ENCODE data around the gene NLRP7.
"Not testable (repeated sequence)": the region's sequence is repeated elsewhere in the genome, so short reads cannot be mapped to it uniquely, and the experiment has no call there.

Gene NLRP7

DNA sequence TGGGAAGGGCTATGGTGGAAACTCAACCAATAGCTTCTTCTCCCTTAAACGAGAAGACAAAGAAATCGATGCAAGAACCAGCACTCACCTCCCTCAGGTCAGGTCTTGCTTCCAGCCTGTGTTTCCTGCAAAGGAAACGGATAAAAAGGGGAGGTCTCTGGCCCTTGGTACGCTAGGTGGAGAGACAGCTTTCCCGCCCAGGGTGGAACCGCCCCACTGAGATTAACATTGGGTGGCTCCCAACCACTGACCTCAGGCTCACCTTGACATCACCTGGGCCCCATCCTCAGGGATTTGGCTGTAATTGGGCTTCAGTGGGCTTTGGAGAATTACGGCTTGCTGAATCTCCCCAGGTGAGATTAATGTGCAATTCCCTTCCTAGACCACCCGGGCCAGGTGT, at the start of gene NLRP7:
NLRP7 (minus strand) TSS at position 150 of the 400 bp plus-strand sequence.
- no peak for DNase-seq (ENCODE audit: low read depth)

DNA sequence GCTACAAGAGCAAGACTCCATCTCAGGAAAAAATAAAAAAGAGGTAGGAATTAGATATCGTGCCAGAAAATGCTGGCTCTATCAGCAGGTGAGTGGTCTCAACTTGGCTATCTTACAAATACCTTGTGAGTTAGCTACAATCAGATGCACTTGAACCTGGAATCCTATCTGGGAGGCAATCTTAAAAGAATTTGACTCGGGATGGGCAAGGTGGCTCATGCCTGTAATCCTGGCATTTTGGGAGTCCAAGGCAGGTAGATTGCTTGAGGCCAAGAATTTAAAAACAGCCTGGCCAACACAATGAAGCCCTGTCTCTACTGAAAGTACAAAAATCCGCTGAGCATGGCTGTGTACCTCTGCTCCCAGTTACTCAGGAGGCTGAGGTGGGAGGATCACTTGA, 48.2 kb upstream of the NLRP7 start:
- no peak for DNase-seq (ENCODE audit: low read depth)

DNA sequence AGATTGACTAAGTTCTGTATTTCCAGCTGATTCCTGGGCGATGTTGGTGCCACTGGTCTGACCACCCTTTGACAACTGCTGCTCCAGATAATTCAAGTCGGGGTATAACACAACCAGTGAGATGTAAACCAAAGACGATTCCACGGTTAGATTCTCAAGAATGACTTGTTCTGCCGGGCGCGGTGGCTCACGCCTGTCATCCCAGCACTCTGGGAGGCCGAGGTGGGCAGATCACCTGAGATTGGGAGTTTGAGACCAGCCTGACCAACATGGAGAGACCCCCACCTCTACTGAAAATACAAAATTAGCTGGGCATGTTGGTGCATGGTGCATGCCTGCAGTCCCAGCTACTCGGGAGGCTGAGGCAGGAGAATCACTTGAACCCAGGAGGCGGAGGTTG, 42.2 kb upstream of the NLRP7 start:
- DNase-seq (ENCODE audit: low read depth), result not testable (repeated sequence)

DNA sequence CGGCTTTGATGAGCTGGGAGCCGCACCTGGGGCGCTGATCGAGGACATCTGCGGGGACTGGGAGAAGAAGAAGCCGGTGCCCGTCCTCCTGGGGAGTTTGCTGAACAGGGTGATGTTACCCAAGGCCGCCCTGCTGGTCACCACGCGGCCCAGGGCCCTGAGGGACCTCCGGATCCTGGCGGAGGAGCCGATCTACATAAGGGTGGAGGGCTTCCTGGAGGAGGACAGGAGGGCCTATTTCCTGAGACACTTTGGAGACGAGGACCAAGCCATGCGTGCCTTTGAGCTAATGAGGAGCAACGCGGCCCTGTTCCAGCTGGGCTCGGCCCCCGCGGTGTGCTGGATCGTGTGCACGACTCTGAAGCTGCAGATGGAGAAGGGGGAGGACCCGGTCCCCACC, 35.2 kb upstream of the NLRP7 start:
- DNase-seq (ENCODE audit: low read depth), result not testable (repeated sequence)

DNA sequence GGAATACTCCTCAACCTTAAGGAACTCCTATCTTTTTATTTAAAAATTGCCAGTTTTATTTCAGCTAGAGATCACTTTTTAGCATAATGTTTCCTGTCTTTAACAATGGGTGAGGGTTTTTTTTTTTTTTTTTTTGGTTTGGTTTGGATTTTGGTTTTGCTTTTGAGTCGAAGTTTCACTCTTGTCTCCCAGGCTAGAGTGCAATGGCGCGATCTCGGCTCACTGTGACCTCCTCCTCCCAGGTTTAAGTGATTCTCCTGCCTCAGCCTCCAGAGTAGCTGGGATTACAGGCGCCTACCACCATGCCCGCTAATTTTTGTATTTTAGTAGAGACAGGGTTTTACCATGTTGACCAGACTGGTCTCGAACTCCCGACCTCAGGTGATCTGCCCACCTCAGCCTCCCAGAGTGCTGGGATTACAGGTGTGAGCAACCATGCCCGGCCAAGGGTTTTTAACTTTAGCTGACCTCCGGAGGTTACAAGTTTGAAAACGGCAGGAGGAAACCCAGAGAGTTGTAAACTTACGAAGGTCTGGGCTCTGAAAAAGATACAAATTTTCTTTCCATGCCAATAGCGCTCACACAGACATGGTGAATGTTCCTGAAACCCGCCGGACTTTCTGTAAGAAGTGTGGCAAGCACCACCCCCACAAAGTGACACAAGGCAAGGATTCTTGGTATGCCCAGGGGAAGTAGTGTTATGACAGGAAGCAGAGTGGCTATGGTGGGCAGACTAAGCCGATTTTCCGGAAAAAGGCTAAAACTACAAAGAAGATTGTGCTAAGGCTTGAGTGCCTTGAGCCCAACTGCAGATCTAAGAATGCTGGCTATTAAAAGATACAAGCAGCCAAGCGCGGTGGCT, 26.1 kb upstream of the NLRP7 start:
- DNase-seq (ENCODE audit: low read depth), result peak; percentile 48

DNA sequence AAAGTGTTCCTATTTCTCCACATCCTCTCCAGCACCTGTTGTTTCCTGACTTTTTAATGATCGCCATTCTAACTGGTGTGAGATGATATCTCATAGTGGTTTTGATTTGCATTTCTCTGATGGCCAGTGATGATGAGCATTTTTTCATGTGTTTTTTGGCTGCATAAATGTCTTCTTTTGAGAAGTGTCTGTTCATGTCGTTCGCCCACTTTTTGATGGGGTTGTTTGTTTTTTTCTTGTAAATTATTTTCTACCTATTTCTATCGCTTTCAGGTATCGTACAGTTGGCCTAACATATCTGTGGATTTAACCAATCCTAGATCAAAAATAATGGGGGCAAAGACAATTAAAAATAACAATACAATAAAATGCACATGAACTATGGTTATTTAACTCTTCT, 24.1 kb upstream of the NLRP7 start:
- not testable (repeated sequence) for DNase-seq (ENCODE audit: low read depth)

DNA sequence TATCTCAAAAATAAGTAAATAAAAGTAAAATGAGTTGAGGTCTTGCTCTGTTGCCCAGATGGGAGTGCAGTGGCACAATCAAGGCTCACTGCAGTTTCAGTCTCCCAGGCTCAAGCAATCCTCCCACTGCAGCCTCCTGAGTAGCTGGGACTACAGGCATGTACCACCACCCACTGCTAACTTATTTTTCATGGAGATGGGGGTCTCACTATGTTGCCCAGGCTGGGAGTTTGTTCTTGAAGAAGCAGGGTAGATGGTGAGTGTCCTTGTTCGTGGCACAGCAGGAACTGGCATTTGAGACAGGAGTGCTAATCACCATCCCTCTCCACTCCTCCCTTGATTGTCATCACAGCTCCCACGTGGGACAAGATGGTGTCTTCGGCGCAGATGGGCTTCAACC, 22.3 kb upstream of the NLRP7 start:
- no peak for DNase-seq (ENCODE audit: low read depth)

DNA sequence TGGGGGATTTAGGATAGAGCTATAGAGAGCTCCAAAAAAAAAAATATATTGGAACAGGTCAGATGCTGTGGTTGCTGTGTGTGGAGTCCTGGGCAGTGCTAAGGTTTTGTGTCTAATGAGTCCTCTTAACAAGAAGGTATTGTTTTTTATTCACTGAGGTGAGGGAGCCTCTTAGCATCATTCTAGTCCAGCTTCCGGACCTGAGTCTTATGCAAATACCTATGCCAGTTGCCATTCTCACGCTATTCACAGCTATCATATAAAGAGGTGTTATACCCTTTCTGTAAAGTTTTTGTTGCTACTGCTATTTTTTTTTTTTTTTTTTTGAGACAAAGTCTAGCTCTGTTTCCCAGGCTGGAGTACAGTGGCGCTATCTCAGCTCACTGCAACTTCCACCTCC, 20.3 kb upstream of the NLRP7 start:
- no peak for DNase-seq (ENCODE audit: low read depth)

DNA sequence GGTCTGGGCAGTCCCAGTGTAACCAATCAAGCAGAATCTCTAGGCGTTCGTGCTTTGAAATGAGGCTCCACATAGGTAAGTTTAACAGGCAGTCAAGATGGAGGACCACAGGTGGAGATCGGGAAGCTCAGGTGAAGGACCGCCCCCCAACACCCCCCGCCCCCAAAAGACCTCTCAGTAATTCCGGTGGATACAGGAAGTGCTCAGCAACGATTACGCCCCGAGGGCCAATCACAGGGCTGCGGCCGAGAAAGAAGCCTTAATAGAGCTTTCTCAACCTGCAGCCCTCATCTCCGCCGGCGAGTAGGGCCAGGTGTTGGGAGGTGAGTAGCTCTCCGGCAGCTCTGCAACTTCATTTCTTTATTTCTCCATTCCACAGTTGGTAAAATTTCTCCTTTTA, 17.7 kb upstream of the NLRP7 start:
- not testable (repeated sequence) for DNase-seq (ENCODE audit: low read depth)

DNA sequence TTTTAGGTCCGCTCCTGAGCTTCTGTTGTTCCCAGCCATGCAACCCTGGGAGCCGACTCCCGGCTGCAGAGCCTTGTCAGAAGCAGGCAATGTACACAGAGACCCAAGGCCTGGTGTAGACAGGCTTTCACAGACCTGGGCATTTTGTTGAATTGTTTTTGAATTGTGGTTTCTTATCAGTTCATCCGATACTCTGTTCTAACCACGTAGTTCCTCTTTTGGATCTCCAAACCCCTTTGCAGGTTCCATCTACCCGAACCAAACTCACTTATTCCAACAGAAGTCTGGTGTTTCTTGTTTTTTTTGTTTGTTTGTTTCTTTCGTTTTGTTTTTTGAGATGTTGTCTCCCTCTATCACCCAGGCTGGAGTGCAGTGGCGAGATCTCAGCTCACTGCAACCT, 12.5 kb upstream of the NLRP7 start:
- peak; percentile 79 for DNase-seq (ENCODE audit: low read depth)

DNA sequence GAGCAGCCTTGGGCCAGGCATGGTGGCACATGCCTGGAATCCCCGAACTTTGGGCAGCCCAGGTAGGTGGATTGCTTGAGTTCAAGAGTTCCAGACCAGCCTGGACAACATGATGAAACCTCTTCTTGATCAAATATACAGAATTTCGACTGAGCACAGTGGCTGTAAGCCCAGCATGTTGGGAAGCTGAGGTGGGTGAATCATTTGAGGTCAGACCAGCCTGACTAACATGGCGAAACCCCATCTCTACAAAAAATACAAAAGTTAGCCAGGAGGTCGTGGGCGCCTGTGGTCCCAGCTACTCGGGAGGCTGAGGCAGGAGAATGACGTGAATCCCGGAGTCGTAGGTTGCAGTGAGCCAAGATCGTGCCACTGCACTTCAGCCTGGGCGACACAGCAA, 8.0 kb upstream of the NLRP7 start:
- DNase-seq (ENCODE audit: low read depth), result no peak

DNA sequence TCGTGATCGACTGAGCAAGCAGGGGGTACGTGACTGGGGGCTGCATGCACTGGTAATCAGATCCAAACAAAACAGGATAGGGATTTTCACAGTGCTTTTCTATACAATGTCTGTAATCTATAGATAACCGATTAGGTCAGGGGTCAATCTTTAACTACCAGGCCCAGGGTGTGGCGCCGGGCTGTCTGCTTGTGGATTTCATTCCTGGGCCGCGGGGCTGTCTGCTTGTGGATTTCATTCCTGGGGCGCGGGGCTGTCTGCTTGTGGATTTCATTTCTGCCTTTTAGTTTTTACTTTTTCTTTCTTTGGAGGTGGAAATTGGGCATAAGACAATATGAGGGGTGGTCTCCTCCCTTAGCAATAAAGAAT, 6.0 kb upstream of the NLRP7 start:
- not testable (repeated sequence) for DNase-seq (ENCODE audit: low read depth)

DNA sequence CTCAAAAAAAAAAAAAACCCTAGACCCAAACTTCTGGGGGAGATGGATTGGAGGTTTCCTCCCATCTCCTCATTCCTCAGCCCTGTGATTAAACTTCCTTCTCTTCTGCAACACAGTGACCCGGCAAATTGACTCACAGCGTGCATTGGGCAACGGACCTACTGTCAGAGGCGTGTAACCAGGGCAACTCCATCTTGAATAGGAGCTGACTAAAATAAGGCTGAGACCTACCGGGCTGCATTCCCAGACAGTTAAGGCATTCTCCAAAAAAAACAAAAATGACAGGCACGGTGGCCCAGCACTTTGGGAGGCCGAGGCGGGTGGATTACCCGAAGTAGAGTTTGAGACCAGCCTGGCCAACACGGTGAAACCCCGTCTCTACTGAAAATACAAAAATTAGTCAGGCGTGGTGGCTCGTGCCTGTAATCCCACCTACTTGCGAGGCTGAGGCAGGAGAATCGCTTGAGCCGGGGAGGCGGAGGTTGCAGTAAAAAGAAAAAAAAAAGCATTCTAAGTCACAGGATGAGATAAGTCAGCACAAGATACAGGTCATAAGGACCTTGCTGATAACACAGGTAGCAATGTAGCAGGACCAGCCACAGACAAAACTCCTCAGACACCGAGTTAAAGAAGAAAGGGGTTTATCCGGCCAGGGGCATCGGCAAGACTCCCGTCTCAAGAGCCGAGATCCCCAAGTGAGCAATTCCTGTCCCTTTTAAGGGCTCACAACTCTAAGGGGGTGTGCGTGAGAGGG, 5.4 kb upstream of the NLRP7 start:
- no peak for DNase-seq (ENCODE audit: low read depth)

DNA sequence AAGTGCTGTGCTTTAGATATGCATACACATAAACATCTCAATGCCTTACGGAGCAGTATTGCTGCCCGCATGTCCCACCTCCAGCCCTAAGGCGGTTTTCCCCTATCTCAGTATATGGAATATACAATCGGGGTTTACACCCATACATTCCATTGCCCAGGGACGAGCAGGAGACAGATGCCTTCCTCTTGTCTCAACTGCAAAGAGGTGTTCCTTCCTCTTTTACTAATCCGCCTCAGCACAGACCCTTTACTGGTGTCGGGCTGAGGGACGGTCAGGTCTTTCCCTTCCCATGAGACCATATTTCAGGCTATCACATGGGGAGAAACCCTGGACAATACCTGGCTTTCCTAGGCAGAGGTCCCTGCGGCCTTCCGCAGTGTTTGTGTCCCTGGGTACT, 3.2 kb upstream of the NLRP7 start:
- not testable (repeated sequence) for DNase-seq (ENCODE audit: low read depth)

DNA sequence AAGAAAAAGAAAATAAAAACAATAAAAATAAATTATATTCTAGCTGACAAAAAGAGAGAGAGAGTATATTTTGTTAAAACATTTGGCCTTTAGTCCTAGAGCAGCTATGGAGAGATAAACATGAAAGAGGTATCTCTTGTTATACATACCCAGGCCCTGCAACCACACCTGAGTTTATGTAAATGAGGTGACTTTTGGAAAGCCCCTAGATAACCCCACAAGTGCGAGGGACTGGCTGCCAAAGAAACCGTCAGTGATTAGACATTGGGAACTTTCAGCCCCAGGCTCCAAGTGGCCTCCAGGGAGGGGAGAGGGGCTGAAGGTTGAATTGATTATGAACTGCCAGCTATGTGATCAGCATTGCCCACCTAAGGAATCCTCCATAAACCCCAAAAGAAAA, 2.1 kb upstream of the NLRP7 start:
- DNase-seq (ENCODE audit: low read depth), result no peak

DNA sequence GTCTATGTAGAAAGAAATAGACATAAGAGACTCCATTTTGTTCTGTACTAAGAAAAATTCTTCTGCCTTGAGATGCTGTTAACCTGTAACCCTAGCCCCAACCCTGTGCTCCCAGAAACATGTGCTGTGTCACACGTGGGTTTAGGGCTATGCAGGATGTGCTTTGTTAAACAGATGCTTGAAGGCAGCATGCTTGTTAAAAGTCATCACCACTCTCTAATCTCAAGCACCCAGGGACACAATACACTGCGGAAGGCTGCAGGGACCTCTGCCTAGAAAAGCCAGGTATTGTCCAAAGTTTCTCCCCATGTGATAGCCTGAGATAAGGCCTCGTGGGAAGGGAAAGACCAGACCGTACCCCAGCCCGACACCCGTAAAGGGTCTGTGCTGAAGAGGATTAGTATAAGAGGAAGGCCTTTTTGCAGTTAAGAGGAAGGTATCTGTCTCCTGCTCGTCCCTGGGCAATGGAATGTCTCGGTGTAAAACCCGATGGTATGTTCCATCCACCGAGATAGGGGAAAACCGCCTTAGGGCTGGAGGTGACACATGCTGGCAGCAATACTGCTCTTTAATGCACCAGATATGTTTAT, 3.5 kb downstream of the NLRP7 start:
- DNase-seq (ENCODE audit: low read depth), result not testable (repeated sequence)

DNA sequence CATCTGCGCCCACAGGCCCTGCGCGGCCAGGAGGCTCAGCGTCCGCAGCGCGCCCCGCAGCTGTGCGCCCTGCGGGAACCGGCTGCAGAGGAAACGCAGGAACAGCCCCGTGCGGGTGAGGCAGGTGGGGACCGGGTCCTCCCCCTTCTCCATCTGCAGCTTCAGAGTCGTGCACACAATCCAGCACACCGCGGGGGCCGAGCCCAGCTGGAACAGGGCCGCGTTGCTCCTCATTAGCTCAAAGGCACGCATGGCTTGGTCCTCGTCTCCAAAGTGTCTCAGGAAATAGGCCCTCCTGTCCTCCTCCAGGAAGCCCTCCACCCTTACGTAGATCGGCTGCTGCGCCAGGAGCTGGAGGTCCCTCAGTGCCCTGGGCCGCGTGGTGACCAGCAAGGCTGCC, 7.8 kb downstream of the NLRP7 start:
- DNase-seq (ENCODE audit: low read depth), result not testable (repeated sequence)

DNA sequence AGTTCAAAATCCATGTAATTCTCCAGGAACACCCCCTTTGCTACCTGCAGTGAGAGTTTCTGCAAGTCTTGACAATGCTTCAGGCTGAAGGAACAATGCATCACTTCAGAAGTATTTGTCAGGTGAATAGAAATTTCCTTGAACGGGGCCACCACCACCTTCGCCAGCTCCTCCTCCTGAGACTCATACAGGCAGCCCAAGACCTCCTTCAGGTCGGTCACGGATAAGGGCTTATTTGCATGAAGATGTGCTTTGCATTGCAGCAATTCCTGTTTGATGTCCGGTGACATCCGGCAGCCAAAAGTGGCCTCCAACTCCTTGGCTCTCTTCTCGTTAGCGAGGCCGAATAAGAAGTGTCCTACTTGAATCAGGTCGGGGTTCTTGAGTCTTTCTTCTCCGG, 8.4 kb downstream of the NLRP7 start:
- DNase-seq (ENCODE audit: low read depth), result no peak

DNA sequence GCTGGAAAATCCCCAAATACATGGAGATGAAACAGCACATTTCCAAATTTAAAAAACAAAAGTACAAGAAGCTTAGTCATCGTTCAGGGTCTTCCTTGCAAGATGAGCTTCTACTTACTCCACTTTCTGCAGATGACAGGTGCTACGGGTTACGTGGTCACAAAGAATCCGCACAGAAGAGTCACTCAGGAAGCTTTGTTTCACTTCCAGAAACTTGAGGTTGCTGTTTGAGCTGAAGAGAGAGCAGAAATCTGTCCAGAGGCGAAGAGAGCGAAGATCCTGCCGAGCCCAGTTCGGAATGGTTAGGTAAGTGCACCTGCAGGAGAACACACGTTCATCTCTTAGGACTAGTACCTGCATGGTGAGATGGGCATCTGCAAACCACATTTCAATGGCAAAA, 9.4 kb downstream of the NLRP7 start:
- no peak for DNase-seq (ENCODE audit: low read depth)

DNA sequence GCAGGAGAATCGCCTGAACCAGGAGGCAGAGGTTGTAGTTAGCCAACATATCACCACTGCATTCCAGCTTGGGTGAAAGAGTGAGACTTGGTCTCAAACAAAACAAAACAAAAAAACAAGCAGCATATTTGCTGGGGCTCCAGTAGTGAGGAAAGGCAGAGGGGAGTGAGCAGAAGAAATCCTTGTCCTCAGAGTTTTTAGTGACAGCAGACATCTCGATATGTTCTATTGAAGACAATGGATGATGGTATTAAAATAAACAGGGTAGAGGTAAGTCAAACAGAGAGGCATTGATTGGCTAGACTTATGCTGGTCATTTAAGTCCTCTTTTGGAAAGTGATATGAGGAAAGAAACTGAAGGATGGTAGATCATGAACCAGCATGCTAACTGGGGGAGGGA, 19.0 kb downstream of the NLRP7 start:
- DNase-seq (ENCODE audit: low read depth), result no peak

DNA sequence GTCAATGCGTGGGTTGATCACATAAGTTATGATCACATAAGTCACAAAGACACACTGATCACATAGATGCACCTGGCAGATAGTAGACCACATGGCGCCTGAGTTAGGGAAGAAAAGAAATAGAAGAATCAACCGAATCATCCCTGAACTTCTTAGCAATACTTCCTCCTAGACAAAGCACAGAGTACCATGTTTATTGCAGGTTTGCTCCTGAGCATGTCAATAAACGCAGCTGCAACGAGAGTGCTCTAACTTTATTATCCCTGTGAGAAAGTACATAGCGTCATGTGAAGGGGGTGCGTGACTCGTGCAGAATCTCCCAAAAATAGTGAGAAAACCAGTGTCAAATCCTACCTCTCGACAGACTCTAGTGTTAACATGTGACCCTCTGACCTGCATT, 24.1 kb downstream of the NLRP7 start:
- DNase-seq (ENCODE audit: low read depth), result no peak

DNA sequence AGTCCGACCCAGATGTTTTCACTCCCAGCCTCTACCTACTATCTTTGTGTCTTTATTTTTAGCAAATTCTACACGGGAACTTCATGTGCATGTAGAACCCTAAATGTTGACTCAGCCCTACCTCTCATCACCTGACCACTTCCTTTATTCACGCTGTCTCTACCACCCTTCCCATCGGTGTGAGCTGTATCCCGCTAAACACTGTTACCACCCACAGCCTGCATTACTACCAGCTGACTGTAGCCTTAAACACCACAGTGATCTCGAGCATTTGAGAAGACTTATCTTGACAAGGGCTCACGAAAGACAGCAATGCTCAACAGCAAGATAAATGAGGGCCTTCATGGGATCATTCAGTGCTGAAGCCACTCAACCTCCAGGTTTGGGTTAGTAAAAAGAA, 26.2 kb downstream of the NLRP7 start:
- DNase-seq (ENCODE audit: low read depth), result no peak

Data from CMK (cell line).